Ascending aorta (tissue), 2 donors: Measurements from ENCODE around the gene ERMARD. TPM values are rescaled to one million over a fixed set of nuclear protein-coding genes. Genes with fewer than 3 reads are reported as not detected.

Experiments used
- DNase-seq, 2 donors: peaks; one replicate each; pipeline ENCODE4 v3.0.0-alpha.2; 2019; ENCODE audit warnings: low spot score in 2 of 2
- H3K27ac ChIP-seq, 2 donors: fragments of 200-600 bp; sonication (generic); one replicate each; pipeline ENCODE4 v1.5.1; 2016 to 2017; ENCODE audit warnings: mild to moderate bottlenecking in 1 of 2
- H3K27me3 ChIP-seq: fragments of 200-600 bp; sonication (generic); one replicate; pipeline ENCODE4 v1.5.1; 2017
- H3K36me3 ChIP-seq, 2 donors: fragments of 200-600 bp; sonication (generic); one replicate each; pipeline ENCODE4 v1.5.1; 2016
- H3K4me1 ChIP-seq, 2 donors: fragments of 200-600 bp; sonication (generic); one replicate each; pipeline ENCODE4 v1.5.1; 2016 to 2017; ENCODE audit warnings: mild to moderate bottlenecking in 1 of 2
- H3K4me3 ChIP-seq, 2 donors: fragments of 200-600 bp; sonication (generic); one replicate each; pipeline ENCODE4 v1.5.1; 2016 to 2017; ENCODE audit warnings: mild to moderate bottlenecking in 1 of 2
- H3K9me3 ChIP-seq, 2 donors: fragments of 200-600 bp; sonication (generic); one replicate each; pipeline ENCODE4 v1.5.1; 2016
- intact Hi-C: fragments of 100-400 bp; cut with DNase I; formaldehyde crosslinking; loops from one replicate; pipeline ENCODE4 v1.15.1; 2023
- total RNA-seq: library from RNA; depleted of rRNA; stranded (reverse); fragments of >200 nt; gene quantifications from one replicate; pipeline ENCODE4 v1.1.0, GENCODE V29; 2016
- TF ChIP-seq, protein P1 (sequence below), 3 experiments: fragments of 200-600 bp in 2 of 3; fragments of 450-650 bp in 1 of 3; sonication (generic) in 2 of 3; IDR thresholded peaks; one replicate each; pipeline ENCODE4 v1.5.1; 2016 to 2019; ENCODE audit warnings: antibody characterized with exemption in 3 of 3, mild to moderate bottlenecking in 1 of 3, moderate library complexity in 1 of 3

The ERMARD gene
- total RNA-seq, 1 donor from 2014 or later, result 4.0 TPM

DNA sequence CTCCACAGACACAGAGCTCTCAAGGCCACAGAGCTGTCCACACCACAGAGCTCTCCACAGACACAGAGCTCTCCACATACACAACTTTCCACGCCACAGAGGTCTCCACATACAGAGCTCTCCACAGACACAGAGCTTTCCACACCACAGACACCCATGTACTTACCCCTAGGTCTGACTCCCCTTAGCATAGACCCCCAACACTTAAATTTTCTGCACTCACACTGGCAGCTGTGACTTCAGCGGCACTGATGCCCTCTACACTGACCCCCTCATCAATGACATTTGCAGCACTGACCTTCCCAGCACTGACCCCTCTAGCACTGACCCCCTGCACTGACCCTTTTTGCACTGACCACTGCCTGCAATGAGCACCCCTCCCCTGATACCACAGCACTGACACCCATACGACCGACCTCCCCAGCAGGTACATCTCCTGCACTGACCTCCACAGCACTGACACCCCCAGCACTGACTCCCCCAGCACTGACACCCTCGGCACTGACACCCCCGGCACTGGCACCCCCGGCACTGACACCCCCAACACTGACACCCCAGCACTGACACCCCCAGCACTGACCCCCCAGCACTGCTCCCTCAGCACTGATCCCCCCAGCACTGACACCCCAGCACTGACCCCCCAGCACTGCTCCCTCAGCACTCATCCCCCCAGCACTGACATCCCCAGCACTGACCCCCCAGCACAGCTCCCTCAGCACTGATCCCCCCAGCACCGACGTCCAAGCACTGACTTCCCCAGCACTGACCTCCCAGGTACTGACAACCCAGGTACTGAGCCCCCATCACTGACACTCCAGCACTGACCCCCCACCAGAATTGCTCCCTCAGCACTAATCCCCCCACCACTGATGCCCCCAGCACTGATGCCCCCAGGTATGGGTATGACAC is 56.5 kb downstream of the ERMARD start:
- H3K4me3 ChIP-seq, result no peak overlapping the region
- no peaks in the 10 kb centered on the region for H3K9me3 ChIP-seq
- DNase-seq, result no peak
- H3K36me3 ChIP-seq, result no peaks in the 10 kb centered on the region
- intact Hi-C loops, result no loop called here
- H3K27ac ChIP-seq, result no peak overlapping the region
- TF ChIP-seq, protein P1, sequence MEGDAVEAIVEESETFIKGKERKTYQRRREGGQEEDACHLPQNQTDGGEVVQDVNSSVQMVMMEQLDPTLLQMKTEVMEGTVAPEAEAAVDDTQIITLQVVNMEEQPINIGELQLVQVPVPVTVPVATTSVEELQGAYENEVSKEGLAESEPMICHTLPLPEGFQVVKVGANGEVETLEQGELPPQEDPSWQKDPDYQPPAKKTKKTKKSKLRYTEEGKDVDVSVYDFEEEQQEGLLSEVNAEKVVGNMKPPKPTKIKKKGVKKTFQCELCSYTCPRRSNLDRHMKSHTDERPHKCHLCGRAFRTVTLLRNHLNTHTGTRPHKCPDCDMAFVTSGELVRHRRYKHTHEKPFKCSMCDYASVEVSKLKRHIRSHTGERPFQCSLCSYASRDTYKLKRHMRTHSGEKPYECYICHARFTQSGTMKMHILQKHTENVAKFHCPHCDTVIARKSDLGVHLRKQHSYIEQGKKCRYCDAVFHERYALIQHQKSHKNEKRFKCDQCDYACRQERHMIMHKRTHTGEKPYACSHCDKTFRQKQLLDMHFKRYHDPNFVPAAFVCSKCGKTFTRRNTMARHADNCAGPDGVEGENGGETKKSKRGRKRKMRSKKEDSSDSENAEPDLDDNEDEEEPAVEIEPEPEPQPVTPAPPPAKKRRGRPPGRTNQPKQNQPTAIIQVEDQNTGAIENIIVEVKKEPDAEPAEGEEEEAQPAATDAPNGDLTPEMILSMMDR (IDR thresholded peaks at IDR 0.05), result no peak
- H3K27me3 ChIP-seq, result no peaks in the 10 kb centered on the region
- H3K4me1 ChIP-seq, result no peaks in the 10 kb centered on the region

DNA sequence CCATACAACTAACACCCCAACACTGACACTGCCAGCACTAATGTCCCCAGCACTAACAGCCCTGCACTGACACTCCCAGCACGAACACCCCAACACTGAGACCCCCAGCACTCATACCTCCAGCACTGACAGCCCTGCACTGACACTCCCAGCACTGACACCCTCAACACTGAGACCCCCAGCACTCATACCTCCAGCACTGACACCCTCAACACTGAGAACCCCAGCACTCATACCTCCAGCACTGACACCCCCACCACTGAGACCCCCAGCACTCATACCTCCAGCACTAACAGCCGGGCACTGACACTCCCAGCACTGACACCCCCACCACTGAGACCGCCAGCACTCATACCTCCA is 57.2 kb downstream of the ERMARD start:
- intact Hi-C loops, result no loop called here
- TF ChIP-seq, protein P1 (IDR thresholded peaks at IDR 0.05), result no peak
- Histone ChIP-seq H3K36me3 (no peaks in the 10 kb centered on the region), H3K27ac (no peak overlapping the region), H3K4me1 (no peaks in the 10 kb centered on the region), H3K9me3 (no peaks in the 10 kb centered on the region), H3K4me3 (no peak overlapping the region), H3K27me3 (no peaks in the 10 kb centered on the region)
- DNase-seq, result no peak

DNA sequence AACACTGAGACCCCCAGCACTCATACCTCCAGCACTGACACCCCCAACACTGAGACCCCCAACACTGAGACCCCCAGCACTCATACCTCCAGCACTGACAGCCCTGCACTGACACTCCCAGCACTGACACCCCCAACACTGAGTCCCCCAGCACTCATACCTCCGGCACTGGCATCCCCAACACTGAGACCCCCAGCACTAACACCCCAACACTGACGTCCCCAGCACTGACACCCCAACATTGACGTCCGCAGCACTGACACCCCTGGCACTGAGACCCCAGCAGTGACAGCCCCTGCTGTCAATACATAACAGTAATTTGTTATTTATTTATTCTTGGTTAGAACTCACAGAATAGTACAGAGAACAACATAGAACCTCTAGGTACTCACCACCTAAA is 58.0 kb downstream of the ERMARD start:
- H3K9me3 ChIP-seq, result no peaks in the 10 kb centered on the region
- peak in 1 of 2 donors; percentile 27 for DNase-seq
- TF ChIP-seq, protein P1 (IDR thresholded peaks at IDR 0.05), result no peak
- no peaks in the 10 kb centered on the region for H3K4me1 ChIP-seq
- no peaks in the 10 kb centered on the region for H3K27me3 ChIP-seq
- intact Hi-C loops, result no loop called here
- no peak overlapping the region for H3K27ac ChIP-seq
- no peaks in the 10 kb centered on the region for H3K36me3 ChIP-seq
- no peak overlapping the region for H3K4me3 ChIP-seq

DNA sequence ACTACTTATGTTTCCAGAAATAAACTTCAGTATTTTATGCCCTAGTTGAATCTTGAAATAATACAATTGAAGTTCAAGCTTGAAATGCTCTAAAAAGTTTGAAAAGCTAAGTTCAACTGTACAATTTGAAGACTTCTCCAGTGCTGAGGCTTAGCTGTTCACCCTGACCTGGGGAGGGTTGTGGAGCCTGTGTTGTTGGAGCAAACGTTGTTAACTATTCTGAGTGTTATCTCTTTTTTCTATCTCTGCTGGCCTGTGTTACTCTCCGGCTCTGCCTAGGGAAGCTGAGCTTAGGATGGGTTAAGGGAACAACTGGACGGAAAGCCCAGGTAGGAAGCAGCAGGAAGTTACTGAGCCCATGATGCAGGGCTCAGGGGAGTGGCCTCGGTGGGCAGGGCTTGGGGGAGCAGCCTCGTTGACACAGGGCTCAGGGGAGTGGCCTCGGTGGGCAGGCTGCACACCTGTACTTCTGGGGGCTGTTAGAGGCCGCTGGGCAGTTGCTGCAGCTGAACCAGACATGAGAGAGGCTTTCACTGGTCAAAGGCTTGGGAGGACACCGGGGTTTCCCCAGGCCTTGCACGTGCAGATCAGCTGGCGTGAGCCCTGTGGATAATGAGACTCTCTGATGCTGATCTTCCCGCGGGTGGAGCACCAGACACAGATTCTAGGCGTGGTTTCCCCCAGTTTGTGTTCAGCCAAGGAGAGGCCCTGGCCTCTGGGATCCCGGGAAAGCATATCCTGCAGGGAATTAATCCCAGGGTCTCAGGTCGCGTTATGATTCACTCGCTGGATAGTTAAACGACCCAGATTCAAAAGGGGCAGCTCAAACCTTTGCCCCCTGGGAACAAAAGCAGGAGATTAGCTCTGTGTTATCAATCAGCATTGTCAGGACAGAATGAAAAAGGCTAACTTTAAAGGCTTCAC is 58.9 kb downstream of the ERMARD start:
- intact Hi-C loops, result no loop called here
- Histone ChIP-seq H3K36me3 (no peaks in the 10 kb centered on the region), H3K9me3 (no peaks in the 10 kb centered on the region), H3K27me3 (no peaks in the 10 kb centered on the region), H3K4me3 (no peak overlapping the region), H3K4me1 (no peaks in the 10 kb centered on the region), H3K27ac (no peak overlapping the region)
- TF ChIP-seq, protein P1 (IDR thresholded peaks at IDR 0.05), result no peak
- peak in 1 of 2 donors; percentile 51 for DNase-seq

DNA sequence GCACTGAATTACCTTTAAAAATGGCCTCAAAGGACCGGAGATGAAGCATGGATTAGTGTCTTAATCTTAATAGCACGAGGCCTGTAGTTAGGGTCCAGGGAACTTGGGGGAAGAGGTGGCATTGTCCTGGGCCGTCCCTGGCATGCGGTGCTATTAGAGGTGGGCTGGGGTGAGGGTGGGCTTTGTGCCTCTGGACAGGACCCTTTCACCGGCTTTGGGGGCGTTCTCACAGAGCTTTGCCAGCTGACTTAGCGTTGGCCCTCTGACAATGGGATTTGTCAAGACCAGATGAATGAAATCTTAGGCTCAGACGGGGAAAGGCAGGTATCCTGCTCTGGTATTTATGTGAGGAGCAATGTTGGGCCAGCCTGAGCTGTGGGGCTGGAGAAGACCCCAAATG is 59.6 kb downstream of the ERMARD start:
- H3K9me3 ChIP-seq, result peaks cover 0 to 5% of the 10 kb centered on the region in 2 donors
- H3K27me3 ChIP-seq, result no peaks in the 10 kb centered on the region
- intact Hi-C loops, result no loop called here
- no peaks in the 10 kb centered on the region for H3K36me3 ChIP-seq
- H3K27ac ChIP-seq, result no peak overlapping the region
- no peak for DNase-seq
- no peak overlapping the region for H3K4me3 ChIP-seq
- H3K4me1 ChIP-seq, result no peaks in the 10 kb centered on the region
- TF ChIP-seq, protein P1 (IDR thresholded peaks at IDR 0.05), result no peak
